GM15510 (cell line): ENCODE results near the gene IQCN.

Experiments used
- POLR2A ChIP-seq: IDR thresholded peaks from 3 replicates; pipeline ENCODE4 v1.6.1; 2011; ENCODE audit warnings: borderline replicate concordance; ENCODE audit not compliant: insufficient read length; ENCODE audit errors: extremely low read depth

IQCN gene

GRCh38 chr19:18308948-18309325 is 34.7 kb upstream of the IQCN start:
- TF ChIP-seq POLR2A: peak; percentile 21

- no peak for TF ChIP-seq POLR2A
These were observed 34.0 kb upstream of the IQCN start for GRCh38 chr19:18308051-18308947.

- no peak for TF ChIP-seq POLR2A
These were observed 33.0 kb upstream of the IQCN start for GRCh38 chr19:18307271-18307681.

GRCh38 chr19:18306888-18307260 is 32.6 kb upstream of the IQCN start:
- no peak for TF ChIP-seq POLR2A

- TF ChIP-seq POLR2A: no peak
These were observed 32.1 kb upstream of the IQCN start for GRCh38 chr19:18306209-18306887.

GRCh38 chr19:18304458-18305310 is 30.4 kb upstream of the IQCN start:
- TF ChIP-seq POLR2A: peak; percentile 65

- no peak for TF ChIP-seq POLR2A
These were observed 29.9 kb upstream of the IQCN start for GRCh38 chr19:18304208-18304457.

- no peak for TF ChIP-seq POLR2A
These were observed 27.5 kb upstream of the IQCN start for GRCh38 chr19:18301718-18302111.

GRCh38 chr19:18300930-18301717 is 26.9 kb upstream of the IQCN start:
- no peak for TF ChIP-seq POLR2A

GRCh38 chr19:18299654-18300053 is 25.4 kb upstream of the IQCN start:
- TF ChIP-seq POLR2A: no peak

- no peak for TF ChIP-seq POLR2A
These were observed 24.3 kb upstream of the IQCN start for GRCh38 chr19:18298601-18299000.

- TF ChIP-seq POLR2A: no peak
These were observed 23.1 kb upstream of the IQCN start for GRCh38 chr19:18297308-18297707.

- TF ChIP-seq POLR2A: no peak
These were observed 20.8 kb upstream of the IQCN start for GRCh38 chr19:18295034-18295451.

- no peak for TF ChIP-seq POLR2A
These were observed 20.2 kb upstream of the IQCN start for GRCh38 chr19:18294467-18294864.

GRCh38 chr19:18293642-18294466 is 19.6 kb upstream of the IQCN start:
- no peak for TF ChIP-seq POLR2A
